GM12872 (cell line): ENCODE results near the gene TMEM117.

Source experiments
- TF ChIP-seq, protein P1 (sequence below): IDR thresholded peaks from 3 replicates; pipeline ENCODE4 v1.5.1; 2011; ENCODE audit warnings: low read depth, mild to moderate bottlenecking, low read length, moderate library complexity; ENCODE audit not compliant: insufficient read depth

Gene TMEM117

DNA sequence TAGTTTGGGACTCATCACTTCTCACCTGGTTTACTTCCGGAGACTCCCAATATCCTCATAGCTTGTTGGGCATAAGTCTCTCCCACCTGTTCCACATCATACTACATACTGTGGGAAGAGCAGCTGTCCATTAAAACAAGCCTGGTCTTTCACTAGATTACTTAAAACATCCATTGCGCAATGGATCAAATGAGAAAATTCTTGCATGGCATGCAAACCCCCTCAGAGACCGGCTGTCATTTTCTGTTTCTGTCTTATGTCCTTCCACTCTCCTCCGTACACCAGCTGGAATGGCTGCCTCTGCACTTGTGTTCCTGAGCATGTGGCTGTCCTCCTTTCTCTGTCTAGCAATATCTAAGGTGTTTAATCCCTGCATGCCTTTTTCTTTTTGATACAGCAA lies 265.6 kb downstream of the TMEM117 start:
- TF ChIP-seq, protein P1, sequence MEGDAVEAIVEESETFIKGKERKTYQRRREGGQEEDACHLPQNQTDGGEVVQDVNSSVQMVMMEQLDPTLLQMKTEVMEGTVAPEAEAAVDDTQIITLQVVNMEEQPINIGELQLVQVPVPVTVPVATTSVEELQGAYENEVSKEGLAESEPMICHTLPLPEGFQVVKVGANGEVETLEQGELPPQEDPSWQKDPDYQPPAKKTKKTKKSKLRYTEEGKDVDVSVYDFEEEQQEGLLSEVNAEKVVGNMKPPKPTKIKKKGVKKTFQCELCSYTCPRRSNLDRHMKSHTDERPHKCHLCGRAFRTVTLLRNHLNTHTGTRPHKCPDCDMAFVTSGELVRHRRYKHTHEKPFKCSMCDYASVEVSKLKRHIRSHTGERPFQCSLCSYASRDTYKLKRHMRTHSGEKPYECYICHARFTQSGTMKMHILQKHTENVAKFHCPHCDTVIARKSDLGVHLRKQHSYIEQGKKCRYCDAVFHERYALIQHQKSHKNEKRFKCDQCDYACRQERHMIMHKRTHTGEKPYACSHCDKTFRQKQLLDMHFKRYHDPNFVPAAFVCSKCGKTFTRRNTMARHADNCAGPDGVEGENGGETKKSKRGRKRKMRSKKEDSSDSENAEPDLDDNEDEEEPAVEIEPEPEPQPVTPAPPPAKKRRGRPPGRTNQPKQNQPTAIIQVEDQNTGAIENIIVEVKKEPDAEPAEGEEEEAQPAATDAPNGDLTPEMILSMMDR = no peak

DNA sequence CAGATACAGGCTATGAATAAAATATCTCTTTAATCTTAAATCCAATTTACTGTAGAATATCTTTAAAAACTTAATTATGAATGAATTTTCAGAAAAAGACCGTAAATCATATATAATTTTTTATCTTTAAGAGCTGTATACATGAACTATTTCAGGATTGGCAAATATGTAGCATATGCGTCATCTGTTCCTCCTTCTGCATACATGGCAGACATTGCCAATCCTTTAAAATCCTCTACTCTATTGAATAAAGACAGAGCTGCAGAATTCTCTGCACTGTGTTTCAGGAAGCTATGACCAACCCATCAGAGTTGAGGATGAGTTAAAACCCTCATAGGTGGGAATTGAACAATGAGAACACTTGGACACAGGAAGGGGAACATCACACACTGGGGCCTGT lies 279.0 kb downstream of the TMEM117 start:
- TF ChIP-seq, protein P1 = no peak

DNA sequence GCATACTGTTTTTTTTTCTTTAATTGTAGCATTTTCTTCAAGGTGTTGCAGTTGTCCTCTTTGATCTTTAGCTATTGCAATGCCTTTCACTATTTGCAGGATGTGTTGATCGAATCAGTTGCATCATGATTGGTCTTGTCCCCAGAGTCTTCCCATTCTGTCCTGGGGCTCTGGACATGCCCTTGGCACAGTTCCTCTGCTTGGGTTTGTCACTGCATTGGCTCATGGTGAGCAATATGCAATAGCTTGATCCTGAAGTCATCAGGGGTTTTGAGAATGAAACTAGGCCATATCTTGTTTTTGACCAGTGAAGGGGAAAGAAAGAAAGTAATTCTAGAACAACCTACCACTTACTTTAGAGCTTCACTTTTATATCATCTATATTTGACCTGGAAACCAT lies 281.5 kb downstream of the TMEM117 start:
- TF ChIP-seq, protein P1 = no peak

DNA sequence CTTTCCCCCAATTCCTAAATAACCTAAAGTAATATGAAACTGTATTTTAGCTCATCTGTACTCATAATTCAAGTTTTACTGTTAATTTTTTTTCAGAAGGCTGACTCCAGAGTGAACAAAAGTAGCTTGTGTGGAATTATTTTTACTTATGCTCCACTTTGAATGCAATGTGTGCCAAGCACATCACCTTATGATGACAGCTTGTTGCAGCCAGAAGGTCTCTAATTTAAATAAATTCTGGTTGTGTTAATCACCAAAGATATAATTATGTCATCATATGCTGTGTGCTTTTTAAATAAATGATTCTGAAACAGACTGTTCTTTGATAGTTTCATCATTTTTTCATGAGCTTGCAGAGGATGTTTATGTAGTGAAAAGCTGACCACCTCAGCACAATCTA lies 283.1 kb downstream of the TMEM117 start:
- TF ChIP-seq, protein P1 = no peak

GRCh38 chr12:44126806-44127205 lies 290.9 kb downstream of the TMEM117 start:
- TF ChIP-seq, protein P1 = no peak

- TF ChIP-seq, protein P1 = no peak
These were observed 292.3 kb downstream of the TMEM117 start for GRCh38 chr12:44127966-44128710.

DNA sequence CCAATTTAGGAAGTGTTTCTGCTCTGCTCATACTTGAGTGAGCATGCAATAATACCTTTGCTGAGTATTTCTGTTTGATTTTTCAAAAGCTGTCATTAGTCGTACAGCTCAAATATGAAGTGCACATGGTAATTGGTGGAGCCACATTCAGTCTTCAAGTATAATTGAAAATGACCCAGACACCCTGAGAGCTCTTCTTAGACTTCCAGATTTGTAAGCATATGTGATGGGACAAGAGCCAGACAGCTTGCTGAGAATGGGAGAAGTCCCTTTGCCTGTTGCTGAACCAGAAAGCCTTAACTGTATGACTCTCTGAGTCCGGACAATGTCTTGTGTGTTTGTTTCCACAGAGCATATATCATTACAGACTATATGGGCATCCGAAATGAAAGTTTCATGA lies 307.3 kb downstream of the TMEM117 start:
- TF ChIP-seq, protein P1 = no peak

GRCh38 chr12:44148936-44149335 lies 313.1 kb downstream of the TMEM117 start:
- TF ChIP-seq, protein P1 = no peak
